PC-3 (cell line): Measurements from ENCODE around the gene EBP.
"Not testable (repeated sequence)": the region's sequence is repeated elsewhere in the genome, so short reads cannot be mapped to it uniquely, and the experiment has no call there.

Source experiments
- EZH2 ChIP-seq: fragments of 300-600 bp; sonication (generic); IDR thresholded peaks from one replicate; pipeline ENCODE4 v1.6.1; 2017; ENCODE audit warnings: antibody characterized with exemption, mild to moderate bottlenecking, low read length; ENCODE audit not compliant: unreplicated experiment
- EZH2phosphoT487 ChIP-seq: fragments of 300-600 bp; sonication (generic); IDR thresholded peaks from 2 replicates; pipeline ENCODE4 v1.6.1; 2018; ENCODE audit warnings: mild to moderate bottlenecking, antibody characterized with exemption, low read length, borderline replicate concordance
- TF ChIP-seq, protein P1 (sequence below): fragments of 300-600 bp; sonication (generic); conservative IDR thresholded peaks from 2 replicates; pipeline ENCODE4 v1.5.1; 2017; ENCODE audit warnings: antibody characterized with exemption, low read depth, mild to moderate bottlenecking, low read length

DNA sequence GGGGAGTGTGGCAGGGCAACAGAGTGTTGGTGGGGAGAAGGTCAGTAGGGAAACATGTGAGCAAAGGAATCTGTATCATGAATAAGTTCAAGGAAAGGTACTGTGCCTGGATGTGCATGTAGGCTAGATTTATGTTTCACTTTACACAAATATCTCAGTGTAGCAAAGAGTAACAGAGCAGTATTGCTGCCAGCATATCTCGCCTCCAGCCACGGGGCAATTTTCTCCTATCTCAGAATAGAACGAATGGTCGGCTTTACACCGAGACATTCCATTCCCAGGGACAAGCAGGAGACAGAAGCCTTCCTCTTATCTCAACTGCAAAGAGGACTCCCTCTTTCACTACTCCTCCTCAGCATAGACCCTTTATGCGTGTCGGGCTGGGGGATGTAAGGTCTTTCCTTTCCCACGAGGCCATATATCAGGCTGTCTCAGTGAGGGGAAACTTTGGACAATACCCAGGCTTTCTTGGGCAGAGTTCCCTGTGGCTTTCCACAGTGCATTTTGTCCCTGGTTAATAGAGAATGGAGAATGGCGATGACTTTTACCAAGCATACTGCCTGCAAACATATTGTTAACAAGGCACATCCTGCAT lies 34.2 kb downstream of the EBP start:
- TF ChIP-seq, protein P1, sequence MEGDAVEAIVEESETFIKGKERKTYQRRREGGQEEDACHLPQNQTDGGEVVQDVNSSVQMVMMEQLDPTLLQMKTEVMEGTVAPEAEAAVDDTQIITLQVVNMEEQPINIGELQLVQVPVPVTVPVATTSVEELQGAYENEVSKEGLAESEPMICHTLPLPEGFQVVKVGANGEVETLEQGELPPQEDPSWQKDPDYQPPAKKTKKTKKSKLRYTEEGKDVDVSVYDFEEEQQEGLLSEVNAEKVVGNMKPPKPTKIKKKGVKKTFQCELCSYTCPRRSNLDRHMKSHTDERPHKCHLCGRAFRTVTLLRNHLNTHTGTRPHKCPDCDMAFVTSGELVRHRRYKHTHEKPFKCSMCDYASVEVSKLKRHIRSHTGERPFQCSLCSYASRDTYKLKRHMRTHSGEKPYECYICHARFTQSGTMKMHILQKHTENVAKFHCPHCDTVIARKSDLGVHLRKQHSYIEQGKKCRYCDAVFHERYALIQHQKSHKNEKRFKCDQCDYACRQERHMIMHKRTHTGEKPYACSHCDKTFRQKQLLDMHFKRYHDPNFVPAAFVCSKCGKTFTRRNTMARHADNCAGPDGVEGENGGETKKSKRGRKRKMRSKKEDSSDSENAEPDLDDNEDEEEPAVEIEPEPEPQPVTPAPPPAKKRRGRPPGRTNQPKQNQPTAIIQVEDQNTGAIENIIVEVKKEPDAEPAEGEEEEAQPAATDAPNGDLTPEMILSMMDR, result not testable (repeated sequence)
- not testable (repeated sequence) for TF ChIP-seq EZH2phosphoT487, EZH2
